Head of caudate nucleus (tissue), 42 donors: Measurements from ENCODE around the gene NOCT.
"Not testable (repeated sequence)": the region's sequence is repeated elsewhere in the genome, so short reads cannot be mapped to it uniquely, and the experiment has no call there.

Source experiments
- DNase-seq, 42 donors: peaks; one replicate each; pipeline versions ENCODE4 v3.0.0 to v3.0.0-alpha.2; 2020 to 2021; ENCODE audit warnings: mixed read lengths in 7 of 42
- intact Hi-C: fragments of 100-400 bp; cut with DNase I; formaldehyde crosslinking; loops from one replicate; pipeline ENCODE4 v1.15.0; 2022

Gene NOCT, protein sequence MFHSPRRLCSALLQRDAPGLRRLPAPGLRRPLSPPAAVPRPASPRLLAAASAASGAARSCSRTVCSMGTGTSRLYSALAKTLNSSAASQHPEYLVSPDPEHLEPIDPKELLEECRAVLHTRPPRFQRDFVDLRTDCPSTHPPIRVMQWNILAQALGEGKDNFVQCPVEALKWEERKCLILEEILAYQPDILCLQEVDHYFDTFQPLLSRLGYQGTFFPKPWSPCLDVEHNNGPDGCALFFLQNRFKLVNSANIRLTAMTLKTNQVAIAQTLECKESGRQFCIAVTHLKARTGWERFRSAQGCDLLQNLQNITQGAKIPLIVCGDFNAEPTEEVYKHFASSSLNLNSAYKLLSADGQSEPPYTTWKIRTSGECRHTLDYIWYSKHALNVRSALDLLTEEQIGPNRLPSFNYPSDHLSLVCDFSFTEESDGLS

DNA sequence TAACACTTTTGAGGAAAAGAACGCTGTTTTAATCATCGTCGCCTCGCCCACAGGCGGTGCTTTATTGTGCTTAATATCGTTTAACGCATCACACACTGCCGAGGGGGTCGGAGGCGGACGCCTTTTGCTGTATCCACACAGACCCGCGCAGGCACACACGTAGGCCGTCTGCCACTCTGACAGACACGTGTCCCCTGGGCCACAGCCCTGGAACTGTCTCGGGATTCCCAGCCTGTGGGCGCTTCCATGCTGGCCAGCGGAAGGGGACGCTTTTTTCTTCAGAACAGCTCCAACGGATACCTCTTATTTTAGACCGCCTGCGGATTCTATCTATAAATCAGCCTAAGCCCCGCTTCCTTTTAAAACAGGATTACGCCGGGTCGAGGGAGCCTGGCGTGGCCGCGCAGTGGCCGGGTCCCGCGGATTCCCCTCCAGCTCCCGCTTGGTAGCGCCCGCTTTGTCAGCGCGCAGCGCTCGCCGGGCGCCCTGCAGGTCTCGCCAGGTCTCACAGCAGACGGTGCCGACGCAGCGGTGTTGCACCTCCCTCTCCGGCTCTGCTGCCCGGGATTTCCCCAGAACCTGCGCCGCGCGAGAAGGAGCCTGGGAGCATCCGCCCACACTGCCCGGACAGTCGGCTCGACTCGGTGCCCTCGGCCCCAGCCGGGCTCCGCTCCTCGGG is at the start of gene NOCT:
NOCT (plus strand) TSS at position 513 of the 679 bp plus-strand sequence. CDS start 201 bp downstream, outside the sequence.
- DNase-seq = peak; percentile 74 to 95 (median 88)
- intact Hi-C loops = no loop called here

DNA sequence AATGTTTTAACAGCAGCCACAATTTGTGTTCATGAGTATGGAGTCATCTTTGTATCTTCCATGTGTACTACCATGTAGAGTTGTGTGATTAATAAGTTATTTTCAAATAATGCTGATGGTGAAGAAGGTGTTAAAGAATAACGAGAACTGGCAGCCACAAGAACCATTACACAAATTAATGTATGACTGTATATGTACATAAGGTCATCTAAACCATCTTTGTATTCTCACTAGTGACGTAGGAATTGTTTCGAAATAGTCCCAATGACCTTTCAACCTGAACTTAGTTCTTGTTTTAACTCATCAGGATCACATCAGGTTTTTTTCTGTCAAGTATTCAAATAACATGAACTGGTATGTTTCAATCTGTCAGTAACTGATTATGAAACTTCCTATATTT is 48.3 kb upstream of the NOCT start:
- intact Hi-C loops = no loop called here
- no peak for DNase-seq

DNA sequence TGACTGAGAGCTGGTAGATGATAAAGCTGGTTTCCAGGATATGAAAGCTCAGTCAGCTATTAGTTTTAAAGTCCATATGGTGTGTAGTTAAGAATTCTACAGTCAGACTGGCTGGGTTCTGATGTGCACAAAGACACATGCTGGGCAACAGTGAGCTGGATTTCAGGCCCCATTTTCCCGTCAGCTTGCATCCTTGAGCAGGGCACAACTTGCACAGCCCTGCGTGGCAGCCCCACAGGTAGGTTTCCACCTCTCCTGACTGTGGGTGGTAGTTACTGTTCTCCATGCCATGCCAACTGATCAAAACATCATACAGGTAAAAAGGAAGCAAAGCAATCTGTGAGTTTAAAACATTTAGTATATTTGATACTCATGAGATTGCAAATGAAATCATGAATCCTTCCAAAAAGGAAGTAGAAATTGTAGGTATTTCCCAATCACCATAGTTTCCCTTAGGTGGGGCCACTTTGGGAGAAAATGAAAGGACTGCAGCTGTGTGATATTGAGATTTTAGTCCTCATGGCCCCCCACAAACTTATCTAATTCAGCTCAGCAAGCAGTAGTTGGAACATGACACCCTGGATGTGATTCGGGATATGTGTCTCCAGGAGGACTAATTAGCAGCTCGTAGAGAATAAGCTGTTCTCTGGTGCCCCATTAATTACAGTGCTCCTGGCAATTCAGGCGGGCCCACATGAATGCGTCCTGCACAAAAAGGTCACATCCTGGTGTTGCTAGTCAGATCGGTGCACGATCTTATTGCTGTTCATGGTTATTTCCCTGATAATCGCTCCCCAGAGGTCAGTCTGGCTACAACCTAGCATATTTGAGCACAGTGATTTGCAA is 42.4 kb upstream of the NOCT start:
- intact Hi-C loops = no loop called here
- no peak for DNase-seq

DNA sequence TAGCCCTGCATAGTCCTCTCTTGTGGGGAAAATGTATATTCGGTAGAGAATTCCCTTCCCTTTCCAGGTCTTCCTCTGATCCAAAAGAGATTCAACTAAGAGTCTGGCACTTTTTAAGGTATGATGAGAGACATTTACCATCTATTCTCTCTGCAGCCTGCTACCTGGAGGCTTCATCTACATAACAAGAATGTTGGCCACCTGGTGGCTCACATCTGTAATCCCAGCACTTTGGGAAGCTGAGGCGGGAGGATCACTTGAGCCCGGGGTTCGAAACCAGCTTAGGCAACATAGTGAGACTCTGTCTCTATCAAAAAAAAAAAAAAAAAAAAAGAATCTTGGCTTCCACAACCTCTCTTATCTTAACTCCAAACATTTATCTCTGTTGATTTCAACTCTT is 40.4 kb upstream of the NOCT start:
- intact Hi-C loops = no loop called here
- DNase-seq = no peak

DNA sequence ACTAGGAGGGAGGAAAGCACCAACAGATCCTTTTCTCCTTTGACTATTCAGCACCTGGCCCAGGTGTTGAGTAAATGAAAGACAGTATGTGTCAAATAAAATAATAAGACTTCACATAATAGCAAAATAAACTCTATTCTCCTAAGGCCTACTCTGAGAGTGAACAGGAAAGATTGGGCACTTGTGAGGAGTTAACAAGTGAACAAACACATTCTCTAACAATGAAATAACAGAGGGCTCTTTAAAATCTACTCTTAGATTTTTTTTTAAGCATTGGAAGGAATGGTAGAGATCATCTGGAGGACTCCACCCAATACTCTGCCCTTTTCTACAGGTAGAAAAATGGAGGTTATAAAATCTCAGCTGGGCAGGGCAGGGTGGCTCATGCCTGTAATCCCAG is 39.1 kb upstream of the NOCT start:
- DNase-seq = no peak
- intact Hi-C loops = no loop called here

DNA sequence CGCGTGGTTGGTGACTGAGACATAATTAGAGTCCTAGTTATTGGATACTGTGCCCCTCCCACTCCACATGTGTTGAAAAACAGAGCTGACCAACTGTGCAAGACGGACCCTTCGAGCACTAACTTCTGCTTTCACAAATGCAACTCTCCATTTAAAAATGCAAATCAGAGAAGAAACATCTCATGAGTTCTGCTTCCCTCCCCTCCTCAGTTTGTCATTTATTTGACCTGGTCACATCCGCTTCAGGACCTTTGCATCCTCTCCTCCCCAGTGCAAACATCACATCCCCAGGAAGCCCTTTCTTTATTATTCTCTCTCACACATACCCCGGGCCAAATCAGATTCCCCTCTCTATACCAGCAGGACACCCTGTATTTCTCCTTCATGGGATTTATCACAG is 38.1 kb upstream of the NOCT start:
- intact Hi-C loops = no loop called here
- DNase-seq = no peak

DNA sequence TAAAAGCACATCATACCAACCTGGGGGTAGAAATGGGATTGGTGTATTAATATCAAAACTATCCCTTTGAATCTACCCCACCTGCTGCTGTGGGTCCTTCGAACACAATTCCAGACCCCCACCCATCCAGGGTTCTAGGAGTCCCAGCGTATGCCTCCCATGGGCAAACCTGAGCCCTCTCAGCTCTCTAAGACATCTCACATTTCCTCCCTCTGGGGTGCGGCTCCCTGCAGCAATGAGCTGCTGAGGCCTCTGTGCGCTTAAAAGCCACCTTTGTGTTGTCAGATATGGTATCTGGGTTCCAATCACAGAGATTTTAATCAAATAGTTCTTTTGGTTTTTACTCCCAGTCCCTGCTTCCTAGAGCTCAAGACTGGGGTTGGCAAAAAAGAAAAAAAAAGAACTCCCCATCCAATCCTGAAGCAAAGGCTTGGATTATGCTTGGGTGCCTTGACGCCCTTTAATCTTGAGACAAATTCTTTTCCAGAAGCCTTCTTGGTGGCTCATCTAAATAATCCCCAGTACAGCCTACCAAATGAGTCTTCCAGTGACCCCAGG is 37.5 kb upstream of the NOCT start:
- intact Hi-C loops = no loop called here
- DNase-seq = no peak

DNA sequence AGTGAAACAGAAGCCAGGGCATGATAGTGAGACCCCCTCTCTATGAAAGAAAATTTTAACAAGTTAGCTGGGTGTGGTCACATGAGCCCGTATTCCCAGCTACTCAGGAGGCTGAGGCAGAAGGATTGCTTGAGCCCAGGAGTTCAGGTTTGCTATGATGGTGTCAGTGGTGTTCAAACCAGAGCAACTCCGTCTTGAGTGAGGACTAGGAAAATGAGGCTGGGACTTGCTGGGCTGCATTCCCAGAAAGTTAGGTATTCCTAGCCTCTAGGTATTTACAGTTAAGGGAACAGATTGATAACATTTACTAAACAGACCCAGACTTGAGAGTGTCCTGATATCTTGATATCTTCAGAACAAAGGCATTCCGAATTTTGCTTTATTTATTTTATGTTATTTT is 37.0 kb upstream of the NOCT start:
- intact Hi-C loops = no loop called here
- DNase-seq = no peak

DNA sequence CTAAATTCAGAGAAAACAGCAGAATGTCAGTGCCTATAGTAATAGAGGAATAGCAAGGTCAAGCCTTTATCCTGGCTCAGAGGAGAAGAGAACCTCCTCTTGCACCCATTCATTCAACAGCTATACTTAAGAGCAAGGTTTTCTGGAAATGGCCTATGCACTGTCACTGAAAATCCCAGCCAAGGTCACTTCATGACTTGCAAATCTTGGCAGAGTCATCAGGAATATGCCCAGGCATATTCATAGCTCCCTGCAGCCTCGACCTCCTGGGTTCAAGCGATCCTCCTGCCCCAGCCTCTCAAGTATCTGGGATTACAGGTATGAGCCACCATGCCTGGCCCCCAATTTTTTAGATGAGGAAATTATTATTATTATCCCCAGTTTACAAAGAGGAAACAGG is 35.8 kb upstream of the NOCT start:
- intact Hi-C loops = no loop called here
- DNase-seq = peak in 1 of 42 donors; percentile 3

DNA sequence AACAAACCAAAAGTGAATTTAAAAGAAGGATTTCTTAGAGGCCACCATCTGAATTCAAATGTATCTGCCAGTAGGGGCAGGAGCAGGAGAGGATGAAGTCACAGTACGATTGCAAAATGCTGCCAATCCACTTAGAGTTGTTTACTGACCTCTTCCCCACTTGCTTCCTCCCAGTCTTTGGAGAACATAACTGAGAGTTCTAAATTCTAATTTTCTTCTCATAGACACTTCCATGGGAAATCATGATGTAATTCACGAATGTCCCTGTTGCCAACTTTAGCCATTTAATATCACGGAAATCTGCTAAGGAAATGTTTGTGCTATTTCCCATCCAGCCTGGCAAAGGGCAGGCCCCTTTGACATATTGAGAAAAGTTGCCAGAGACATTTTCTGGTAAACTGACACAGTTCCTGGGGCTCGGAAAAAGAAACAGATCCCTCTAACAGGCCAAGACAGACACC is 33.6 kb upstream of the NOCT start:
- intact Hi-C loops = no loop called here
- DNase-seq = peak in 8 of 42 donors; percentile 8 to 52 (median 29)

DNA sequence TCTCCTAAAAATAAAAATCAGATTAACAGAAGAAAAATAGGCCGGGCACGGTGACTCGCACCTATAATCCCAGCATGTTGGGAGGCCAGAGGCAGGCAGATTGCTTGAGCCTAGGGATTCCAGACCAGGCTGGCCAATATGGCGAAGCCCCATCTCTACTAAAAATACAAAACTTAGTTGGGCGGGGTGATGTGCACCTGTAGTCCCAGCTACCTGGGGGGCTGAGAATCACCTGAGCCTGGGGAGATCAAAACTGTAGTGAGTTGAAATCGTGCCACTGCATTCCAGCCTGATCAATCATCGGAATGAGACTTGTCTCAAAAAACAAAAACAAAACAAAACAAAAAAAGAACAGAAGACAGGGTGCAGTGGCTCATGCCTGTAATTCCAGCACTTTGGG is 32.8 kb upstream of the NOCT start:
- DNase-seq = no peak
- intact Hi-C loops = no loop called here

DNA sequence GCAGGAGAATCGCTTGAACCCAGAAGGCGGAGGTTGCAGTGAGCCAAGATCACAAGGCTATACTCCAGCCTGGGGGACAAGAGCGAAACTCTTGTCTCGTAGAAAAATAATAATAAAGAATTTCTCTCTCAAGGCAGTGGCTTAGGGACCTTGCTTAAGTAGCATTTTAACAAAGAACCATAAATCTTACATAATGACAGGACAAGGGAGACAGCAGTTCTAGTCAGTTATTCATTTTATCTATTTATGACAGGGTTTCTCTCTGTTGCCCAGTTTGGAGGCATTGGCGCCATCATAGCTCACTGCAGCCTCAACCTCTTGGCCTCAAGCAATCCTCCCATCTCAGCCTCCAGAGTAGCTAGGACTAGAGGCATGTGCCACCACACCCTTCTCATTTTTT is 31.9 kb upstream of the NOCT start:
- no peak for DNase-seq
- intact Hi-C loops = no loop called here

DNA sequence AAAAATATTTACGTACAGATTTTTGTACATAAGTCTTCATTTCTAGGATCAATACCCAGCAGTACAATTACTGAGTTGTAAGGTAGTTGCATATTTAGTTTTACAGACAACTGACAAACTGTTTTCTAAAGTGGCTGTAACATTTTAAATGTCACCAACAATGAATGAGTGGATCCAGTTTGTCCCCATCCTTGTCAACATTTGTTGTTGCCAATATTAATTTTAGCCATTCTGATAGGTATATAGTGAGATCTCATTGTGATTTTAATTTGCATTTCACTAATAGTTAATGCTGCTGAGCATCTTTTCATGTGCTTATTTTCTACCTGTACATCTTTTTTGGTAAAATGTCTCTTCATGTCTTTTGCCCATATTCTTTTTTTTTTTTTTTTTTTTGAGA is 30.9 kb upstream of the NOCT start:
- DNase-seq = no peak
- intact Hi-C loops = no loop called here

DNA sequence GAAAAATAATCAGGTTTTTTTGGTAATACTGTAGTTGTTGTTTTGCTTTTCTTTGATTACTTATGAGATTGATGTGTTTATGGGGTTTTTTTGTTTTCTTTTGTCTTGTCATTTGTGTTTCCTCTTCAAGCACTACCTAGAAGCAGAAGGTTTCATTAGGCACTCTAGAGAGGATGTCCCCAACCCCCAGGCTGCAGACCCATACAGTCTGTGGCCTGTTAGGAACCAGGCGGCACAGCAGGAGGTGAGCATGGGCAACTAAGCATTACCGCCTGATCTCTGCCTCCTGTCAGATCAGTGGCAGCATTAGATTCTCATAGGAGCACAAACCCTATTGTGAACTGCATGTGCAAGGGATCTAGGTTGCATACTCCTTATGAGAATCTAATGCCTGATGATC is 22.9 kb upstream of the NOCT start:
- intact Hi-C loops = no loop called here
- DNase-seq = no peak

DNA sequence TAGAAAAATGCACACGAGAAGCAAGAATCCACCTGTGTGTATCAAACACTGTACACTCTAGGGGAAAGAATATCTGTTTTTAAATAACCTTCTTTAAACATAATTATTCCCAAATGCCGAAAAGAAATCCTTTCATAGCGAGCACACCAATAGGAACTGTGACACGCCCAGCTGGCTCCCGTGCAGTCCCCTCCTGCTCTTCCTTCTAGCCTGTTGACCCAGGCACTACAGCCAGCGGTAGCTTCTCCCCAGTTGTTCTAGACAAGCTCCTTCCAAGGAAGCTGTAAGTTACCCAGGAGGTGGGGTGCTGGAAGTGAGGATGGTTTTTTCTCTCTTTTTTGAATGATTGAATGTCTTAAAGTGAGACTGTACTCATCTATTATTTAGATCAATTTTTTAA is 19.5 kb upstream of the NOCT start:
- no peak for DNase-seq
- intact Hi-C loops = no loop called here

DNA sequence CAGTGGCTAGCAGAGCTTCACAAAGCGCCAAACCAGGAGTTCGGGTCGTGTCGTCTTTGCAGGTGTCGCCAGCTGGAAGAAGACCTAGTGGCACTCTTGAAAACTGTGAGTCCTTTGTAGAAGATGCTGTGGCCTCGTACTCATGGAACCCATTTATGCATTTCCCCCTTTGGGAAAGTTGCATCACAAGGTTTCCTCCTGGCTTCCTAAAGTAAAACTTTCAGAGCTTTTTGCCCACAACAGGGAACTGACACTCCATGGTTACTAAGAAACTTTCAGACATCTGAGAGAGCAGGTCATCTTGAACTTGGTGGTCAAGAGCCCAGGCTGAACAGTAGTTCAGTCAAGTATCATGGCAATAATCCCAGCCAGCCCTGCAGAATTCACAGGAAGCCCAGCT is 15.9 kb upstream of the NOCT start:
- DNase-seq = no peak
- intact Hi-C loops = no loop called here

DNA sequence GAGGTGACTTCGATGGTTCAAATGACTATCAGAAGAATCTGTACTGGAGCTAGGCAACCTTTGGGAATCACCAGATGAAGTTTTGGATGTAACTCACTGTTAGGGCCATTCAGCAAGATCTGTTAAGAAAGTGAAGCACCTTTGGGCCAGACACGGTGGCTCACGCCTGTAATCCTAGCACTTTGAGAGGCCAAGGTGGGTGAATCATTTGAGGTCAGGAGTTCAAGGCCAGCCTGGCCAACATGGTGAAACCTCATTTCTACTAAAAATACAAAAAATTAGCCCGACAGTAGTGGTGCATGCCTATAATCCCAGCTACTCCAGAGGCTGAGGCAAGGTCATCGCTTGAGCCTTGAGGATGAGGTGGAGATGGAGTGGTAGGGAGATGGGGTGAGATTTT is 15.4 kb upstream of the NOCT start:
- not testable (repeated sequence) for DNase-seq

DNA sequence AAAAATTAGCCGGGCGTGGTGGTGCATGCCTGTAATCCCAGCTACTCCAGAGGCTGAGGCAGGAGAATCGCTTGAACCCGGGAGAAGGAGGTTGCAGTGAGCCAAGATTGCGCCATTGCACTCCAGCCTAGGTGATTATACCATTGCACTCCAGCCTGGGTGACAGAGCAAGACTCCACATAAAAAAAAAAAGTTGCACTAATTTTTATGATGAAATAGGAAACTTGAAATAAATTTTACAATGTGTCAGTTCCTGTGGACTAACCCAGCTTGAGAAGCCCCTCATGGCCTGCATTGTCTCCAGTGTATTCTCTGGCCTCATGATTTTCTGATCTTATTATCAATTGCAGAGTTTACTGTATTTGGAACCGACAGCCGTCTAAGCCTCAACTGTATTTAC is 14.2 kb upstream of the NOCT start:
- intact Hi-C loops = not testable (repeated sequence)
- DNase-seq = peak in 1 of 42 donors; percentile 5

More for the DNA sequence above, 15.4 kb upstream of the NOCT start:
- intact Hi-C loops = not testable (repeated sequence)

DNA sequence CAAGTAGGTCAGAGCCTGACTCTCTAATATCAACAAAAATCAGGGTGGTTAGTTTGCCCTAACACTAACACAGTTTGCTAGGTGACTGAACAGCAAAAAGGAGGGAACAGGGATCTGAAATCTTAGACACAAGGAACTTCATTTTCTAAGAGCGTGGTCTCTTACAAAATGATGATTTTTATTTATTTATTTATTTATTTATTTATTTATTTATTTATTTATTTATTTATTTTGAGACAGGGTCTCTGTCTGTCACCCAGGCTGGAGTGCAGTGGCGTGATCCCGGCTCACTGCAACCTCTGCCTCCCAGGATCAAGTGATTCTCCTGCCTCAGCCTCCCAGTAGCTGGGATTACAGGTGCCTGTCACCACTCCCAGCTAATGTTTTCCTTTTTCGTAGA is 11.9 kb upstream of the NOCT start:
- intact Hi-C loops, DNase-seq: not testable (repeated sequence)
